GM12878 (cell line): Measurements from ENCODE around the gene RGR. TPM values are rescaled to one million over a fixed set of nuclear protein-coding genes. Genes with fewer than 3 reads are reported as not detected.

Experiments
- CBX5 ChIP-seq: sonication (generic); IDR thresholded peaks from 2 replicates; pipeline ENCODE4 v1.6.1; 2016; ENCODE audit warnings: low read depth, moderate library complexity, mild to moderate bottlenecking, inconsistent platforms
- HDAC6 ChIP-seq: fragments of 200-600 bp; sonication (generic); IDR thresholded peaks from one replicate; pipeline ENCODE4 v1.8.0; 2017; ENCODE audit warnings: antibody characterized with exemption; ENCODE audit not compliant: unreplicated experiment
- HSF1 ChIP-seq: fragments of 150-350 bp; IDR thresholded peaks from 2 replicates; pipeline ENCODE4 v1.6.1; 2014; ENCODE audit warnings: mild to moderate bottlenecking, low read depth, low read length
- polyA plus RNA-seq, 11 experiments: library from polyadenylated mRNA; depleted of rRNA in 4 of 11; unstranded in 6 of 11; stranded (reverse) in 5 of 11; fragments of >200 nt; fragmentation: Nextera tagmentation in 4 of 11; fragmentation: Illumina TruSeq in 1 of 11; extraction: Ambion mirVana in 4 of 11; extraction: Trizol in 1 of 11; gene quantifications; 1 replicate in 1 of 11; 2 replicates in 10 of 11; pipeline versions ENCODE4 v1.2.1 to v1.2.3, GENCODE V29; 2011 to 2016; ENCODE audit warnings: inconsistent platforms in 2 of 11, missing spikeins in 2 of 11, low read depth in 1 of 11
- total RNA-seq, 4 experiments: library from RNA; depleted of rRNA in 3 of 4; stranded (reverse); fragments of >200 nt in 3 of 4; fragmentation: Illumina TruSeq in 1 of 4; extraction: Trizol in 1 of 4; gene quantifications; 2 replicates each; pipeline versions ENCODE4 v1.2.1 to v1.2.3, GENCODE V29; 2013 to 2021
- TF ChIP-seq, protein P1 (sequence below): IDR thresholded peaks from 2 replicates; pipeline ENCODE4 v1.6.1; 2012; ENCODE audit warnings: improper control_type of control experiment, low read depth, low read length; ENCODE audit not compliant: insufficient replicate concordance
- TF ChIP-seq, protein P2 (sequence below): fragments of 450-650 bp; formaldehyde crosslinking; IDR thresholded peaks from 2 replicates; pipeline ENCODE4 v1.5.0; 2022; ENCODE audit warnings: mild to moderate bottlenecking, missing genetic modification characterization

The RGR gene
- total and polyA plus RNA-seq, 10 of the 15 experiments (the other 5 are each of a cell fraction or from before 2014, with no cell fraction given), result not detected

DNA sequence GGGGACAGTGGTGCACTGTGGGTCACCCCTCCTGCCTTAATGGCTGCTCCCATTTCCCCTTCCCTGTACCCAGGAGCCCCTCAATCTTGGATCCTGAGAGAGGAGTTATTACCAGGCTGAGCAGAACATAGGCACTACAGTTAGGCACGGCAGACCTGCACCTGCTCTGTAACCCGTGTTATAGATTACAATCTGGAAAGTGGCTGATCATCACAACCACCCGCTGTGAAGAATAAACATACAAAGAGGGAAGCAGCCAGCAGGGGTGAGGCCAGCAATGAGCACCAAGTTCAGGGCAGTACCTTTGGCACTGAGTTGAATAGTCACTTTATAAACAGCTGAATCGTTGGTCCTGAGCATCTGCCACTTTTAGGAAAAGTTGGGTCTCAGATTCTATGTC is 48.8 kb upstream of the RGR start (continued):
- TF ChIP-seq HSF1 (no peak), CBX5 (no peak), HDAC6 (no peak)
- TF ChIP-seq, protein P1, sequence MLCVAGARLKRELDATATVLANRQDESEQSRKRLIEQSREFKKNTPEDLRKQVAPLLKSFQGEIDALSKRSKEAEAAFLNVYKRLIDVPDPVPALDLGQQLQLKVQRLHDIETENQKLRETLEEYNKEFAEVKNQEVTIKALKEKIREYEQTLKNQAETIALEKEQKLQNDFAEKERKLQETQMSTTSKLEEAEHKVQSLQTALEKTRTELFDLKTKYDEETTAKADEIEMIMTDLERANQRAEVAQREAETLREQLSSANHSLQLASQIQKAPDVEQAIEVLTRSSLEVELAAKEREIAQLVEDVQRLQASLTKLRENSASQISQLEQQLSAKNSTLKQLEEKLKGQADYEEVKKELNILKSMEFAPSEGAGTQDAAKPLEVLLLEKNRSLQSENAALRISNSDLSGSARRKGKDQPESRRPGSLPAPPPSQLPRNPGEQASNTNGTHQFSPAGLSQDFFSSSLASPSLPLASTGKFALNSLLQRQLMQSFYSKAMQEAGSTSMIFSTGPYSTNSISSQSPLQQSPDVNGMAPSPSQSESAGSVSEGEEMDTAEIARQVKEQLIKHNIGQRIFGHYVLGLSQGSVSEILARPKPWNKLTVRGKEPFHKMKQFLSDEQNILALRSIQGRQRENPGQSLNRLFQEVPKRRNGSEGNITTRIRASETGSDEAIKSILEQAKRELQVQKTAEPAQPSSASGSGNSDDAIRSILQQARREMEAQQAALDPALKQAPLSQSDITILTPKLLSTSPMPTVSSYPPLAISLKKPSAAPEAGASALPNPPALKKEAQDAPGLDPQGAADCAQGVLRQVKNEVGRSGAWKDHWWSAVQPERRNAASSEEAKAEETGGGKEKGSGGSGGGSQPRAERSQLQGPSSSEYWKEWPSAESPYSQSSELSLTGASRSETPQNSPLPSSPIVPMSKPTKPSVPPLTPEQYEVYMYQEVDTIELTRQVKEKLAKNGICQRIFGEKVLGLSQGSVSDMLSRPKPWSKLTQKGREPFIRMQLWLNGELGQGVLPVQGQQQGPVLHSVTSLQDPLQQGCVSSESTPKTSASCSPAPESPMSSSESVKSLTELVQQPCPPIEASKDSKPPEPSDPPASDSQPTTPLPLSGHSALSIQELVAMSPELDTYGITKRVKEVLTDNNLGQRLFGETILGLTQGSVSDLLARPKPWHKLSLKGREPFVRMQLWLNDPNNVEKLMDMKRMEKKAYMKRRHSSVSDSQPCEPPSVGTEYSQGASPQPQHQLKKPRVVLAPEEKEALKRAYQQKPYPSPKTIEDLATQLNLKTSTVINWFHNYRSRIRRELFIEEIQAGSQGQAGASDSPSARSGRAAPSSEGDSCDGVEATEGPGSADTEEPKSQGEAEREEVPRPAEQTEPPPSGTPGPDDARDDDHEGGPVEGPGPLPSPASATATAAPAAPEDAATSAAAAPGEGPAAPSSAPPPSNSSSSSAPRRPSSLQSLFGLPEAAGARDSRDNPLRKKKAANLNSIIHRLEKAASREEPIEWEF, result no peak
- TF ChIP-seq, protein P2, sequence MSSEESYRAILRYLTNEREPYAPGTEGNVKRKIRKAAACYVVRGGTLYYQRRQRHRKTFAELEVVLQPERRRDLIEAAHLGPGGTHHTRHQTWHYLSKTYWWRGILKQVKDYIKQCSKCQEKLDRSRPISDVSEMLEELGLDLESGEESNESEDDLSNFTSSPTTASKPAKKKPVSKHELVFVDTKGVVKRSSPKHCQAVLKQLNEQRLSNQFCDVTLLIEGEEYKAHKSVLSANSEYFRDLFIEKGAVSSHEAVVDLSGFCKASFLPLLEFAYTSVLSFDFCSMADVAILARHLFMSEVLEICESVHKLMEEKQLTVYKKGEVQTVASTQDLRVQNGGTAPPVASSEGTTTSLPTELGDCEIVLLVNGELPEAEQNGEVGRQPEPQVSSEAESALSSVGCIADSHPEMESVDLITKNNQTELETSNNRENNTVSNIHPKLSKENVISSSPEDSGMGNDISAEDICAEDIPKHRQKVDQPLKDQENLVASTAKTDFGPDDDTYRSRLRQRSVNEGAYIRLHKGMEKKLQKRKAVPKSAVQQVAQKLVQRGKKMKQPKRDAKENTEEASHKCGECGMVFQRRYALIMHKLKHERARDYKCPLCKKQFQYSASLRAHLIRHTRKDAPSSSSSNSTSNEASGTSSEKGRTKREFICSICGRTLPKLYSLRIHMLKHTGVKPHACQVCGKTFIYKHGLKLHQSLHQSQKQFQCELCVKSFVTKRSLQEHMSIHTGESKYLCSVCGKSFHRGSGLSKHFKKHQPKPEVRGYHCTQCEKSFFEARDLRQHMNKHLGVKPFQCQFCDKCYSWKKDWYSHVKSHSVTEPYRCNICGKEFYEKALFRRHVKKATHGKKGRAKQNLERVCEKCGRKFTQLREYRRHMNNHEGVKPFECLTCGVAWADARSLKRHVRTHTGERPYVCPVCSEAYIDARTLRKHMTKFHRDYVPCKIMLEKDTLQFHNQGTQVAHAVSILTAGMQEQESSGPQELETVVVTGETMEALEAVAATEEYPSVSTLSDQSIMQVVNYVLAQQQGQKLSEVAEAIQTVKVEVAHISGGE (CRISPR knock-in tag), result no peak
